Measurements from ENCODE around the gene TXNRD1. TPM values are rescaled to one million over a fixed set of nuclear protein-coding genes. Genes with fewer than 3 reads are reported as not detected.

The TXNRD1 gene
- total and polyA plus RNA-seq, 12 donors, result 53.9 to 487 (median 290) TPM

GRCh38 chr12:104237930-104238329 is 22.4 kb downstream of the TXNRD1 start:
- Histone ChIP-seq H3K27me3 (no peaks in the 10 kb centered on the region), H3K36me3 (replicated peaks in 1 of 2) (no peaks in the 10 kb centered on the region), H3K4me1 (replicated peaks in 1 of 2) (no peaks in the 10 kb centered on the region), H3K27ac (no peak overlapping the region), H3K9me3 (replicated peaks in 1 of 3) (peaks cover 0 to 9% (median 0%) of the 10 kb centered on the region in 3 donors), H3K4me3 (no peak overlapping the region)
- 92 to 96% (median 94%) methylated on average over 8 of the region's 8 CpGs for WGBS, 4 donors
- intact Hi-C loops (cut with DNase I), result no loop called here
- no peak for TF ChIP-seq POLR2A (IDR thresholded peaks at IDR 0.05)
- TF ChIP-seq CTCF (IDR thresholded peaks at IDR 0.05), result no peak
- DNase-seq, result no peak

- Histone ChIP-seq H3K9me3 (replicated peaks in 1 of 3) (no peaks in the 10 kb centered on the region), H3K4me1 (replicated peaks in 1 of 2) (no peaks in the 10 kb centered on the region), H3K36me3 (replicated peaks in 1 of 2) (no peaks in the 10 kb centered on the region), H3K27ac (no peak overlapping the region), H3K27me3 (no peaks in the 10 kb centered on the region), H3K4me3 (no peak overlapping the region)
- no peak for DNase-seq
- WGBS, 4 donors, result 56 to 80% (median 70%) methylated on average over 3 of the region's 3 CpGs
- intact Hi-C loops (cut with DNase I), result no loop called here
- TF ChIP-seq POLR2A (IDR thresholded peaks at IDR 0.05) (no peak), CTCF (IDR thresholded peaks at IDR 0.05) (no peak)
These were observed 27.1 kb downstream of the TXNRD1 start for GRCh38 chr12:104242546-104243206.

- 65 to 81% (median 71%) methylated on average over 4 of the region's 4 CpGs for WGBS, 4 donors
- H3K9me3 ChIP-seq (replicated peaks in 1 of 3), result no peaks in the 10 kb centered on the region
- TF ChIP-seq CTCF (IDR thresholded peaks at IDR 0.05) (no peak), POLR2A (IDR thresholded peaks at IDR 0.05) (no peak)
- H3K27me3 ChIP-seq, result no peaks in the 10 kb centered on the region
- no peak for DNase-seq
- no peak overlapping the region for H3K4me3 ChIP-seq
- H3K27ac ChIP-seq, result no peak overlapping the region
- intact Hi-C loops (cut with DNase I), result no loop called here
- no peaks in the 10 kb centered on the region for H3K4me1 ChIP-seq (replicated peaks in 1 of 2)
- no peaks in the 10 kb centered on the region for H3K36me3 ChIP-seq (replicated peaks in 1 of 2)
These were observed 28.0 kb downstream of the TXNRD1 start for GRCh38 chr12:104243551-104243950.

- WGBS, 4 donors, result 85 to 94% (median 91%) methylated on average over 1 of the region's 1 CpG
These were observed 28.4 kb downstream of the TXNRD1 start for GRCh38 chr12:104243971-104244370.

More at GRCh38 chr12:104243971-104244370, 28.4 kb downstream of the TXNRD1 start:
- no peak overlapping the region for H3K4me3 ChIP-seq
- no peaks in the 10 kb centered on the region for H3K4me1 ChIP-seq (replicated peaks in 1 of 2)
- H3K27me3 ChIP-seq, result no peaks in the 10 kb centered on the region
- H3K9me3 ChIP-seq (replicated peaks in 1 of 3), result no peaks in the 10 kb centered on the region
- no peak for DNase-seq
- no peak overlapping the region for H3K27ac ChIP-seq
- no peak for TF ChIP-seq CTCF (IDR thresholded peaks at IDR 0.05)
- TF ChIP-seq POLR2A (IDR thresholded peaks at IDR 0.05), result no peak
- intact Hi-C loops (cut with DNase I), result no loop called here
- no peaks in the 10 kb centered on the region for H3K36me3 ChIP-seq (replicated peaks in 1 of 2)
